GM19239 (cell line): ENCODE results near the gene HCRT.
A peak's percentile ranks its signal among the peaks of the same experiment; 100 is the strongest.
"Not testable (repeated sequence)": the region's sequence is repeated elsewhere in the genome, so short reads cannot be mapped to it uniquely, and the experiment has no call there.

ENCODE experiments used
- DNase-seq: peaks from one replicate; pipeline ENCODE4 v3.0.0; 2011; ENCODE audit warnings: low spot score; ENCODE audit not compliant: insufficient read length
- FAIRE-seq: peaks from 2 replicates; lab custom pipeline; 2011; peaks lifted over from hg19 to GRCh38; lab: Jason Lieb, UNC

The HCRT gene

GRCh38 chr17:42184713-42185620, at the start of gene HCRT:
TSS of gene HCRT (minus strand) at chr17:42185452. CDS start at chr17:42185365, 87 bp downstream.
- DNase-seq, result no peak

GRCh38 chr17:42233994-42234393, 48.7 kb upstream of the HCRT start:
- no peak for FAIRE-seq
- DNase-seq, result no peak

More at GRCh38 chr17:42184713-42185620, at the start of gene HCRT:
- no peak for FAIRE-seq

GRCh38 chr17:42233156-42233555, 47.9 kb upstream of the HCRT start:
- FAIRE-seq, result no peak
- no peak for DNase-seq

- FAIRE-seq (no peak), DNase-seq (no peak)
Observed at GRCh38 chr17:42230225-42230624, 45.0 kb upstream of the HCRT start.

- DNase-seq, result no peak
- FAIRE-seq, result no peak
Observed at GRCh38 chr17:42227849-42228700, 42.8 kb upstream of the HCRT start.

- FAIRE-seq, result no peak
- DNase-seq, result no peak
Observed at GRCh38 chr17:42225646-42226045, 40.4 kb upstream of the HCRT start.

GRCh38 chr17:42224651-42225050, 39.4 kb upstream of the HCRT start:
- FAIRE-seq, result no peak
- no peak for DNase-seq

- DNase-seq (peak; percentile 47), FAIRE-seq (no peak)
Observed at GRCh38 chr17:42221886-42222745, 36.9 kb upstream of the HCRT start.

GRCh38 chr17:42219280-42219679, 34.0 kb upstream of the HCRT start:
- DNase-seq, FAIRE-seq: not testable (repeated sequence)

GRCh38 chr17:42214156-42214555, 28.9 kb upstream of the HCRT start:
- DNase-seq (no peak), FAIRE-seq (no peak)

- FAIRE-seq (no peak), DNase-seq (no peak)
Observed at GRCh38 chr17:42212382-42212781, 27.1 kb upstream of the HCRT start.

GRCh38 chr17:42211921-42212341, 26.7 kb upstream of the HCRT start:
- DNase-seq, FAIRE-seq: not testable (repeated sequence)

- no peak for FAIRE-seq
- no peak for DNase-seq
Observed at GRCh38 chr17:42210046-42210445, 24.8 kb upstream of the HCRT start.

- not testable (repeated sequence) for FAIRE-seq, DNase-seq
Observed at GRCh38 chr17:42206153-42206612, 20.9 kb upstream of the HCRT start.

GRCh38 chr17:42203354-42203753, 18.1 kb upstream of the HCRT start:
- FAIRE-seq, result no peak
- DNase-seq, result no peak

- no peak for DNase-seq
- FAIRE-seq, result no peak
Observed at GRCh38 chr17:42202696-42203095, 17.4 kb upstream of the HCRT start.

GRCh38 chr17:42202159-42202558, 16.9 kb upstream of the HCRT start:
- DNase-seq, result no peak
- no peak for FAIRE-seq

GRCh38 chr17:42201458-42201772, 16.2 kb upstream of the HCRT start:
- no peak for DNase-seq
- no peak for FAIRE-seq

- FAIRE-seq (no peak), DNase-seq (no peak)
Observed at GRCh38 chr17:42200706-42201457, 15.6 kb upstream of the HCRT start.
